ENCODE data around the gene DISP3. TPM values are rescaled to one million over a fixed set of nuclear protein-coding genes. Genes with fewer than 3 reads are reported as not detected.

Gene DISP3
- total RNA-seq, 1 donor from 2014 or later: 0.42 TPM

GRCh38 chr1:11519629-11520031 lies 40.7 kb downstream of the DISP3 start:
- H3K27me3 Mint-ChIP-seq: peaks cover 2% of the 10 kb centered on the region
- H3K9me3 Mint-ChIP-seq: no peaks in the 10 kb centered on the region
- no peak for TF ChIP-seq CTCF (IDR thresholded peaks at IDR 0.05)
- DNase-seq (peak; percentile 10), ATAC-seq (ENCODE audit: low read depth) (no peak)
- no peaks in the 10 kb centered on the region for H3K4me1 Mint-ChIP-seq
- no peaks in the 10 kb centered on the region for H3K36me3 Mint-ChIP-seq (ENCODE audit: low read depth)
- POLR2A ChIA-PET: no interaction called here
- no peak overlapping the region for H3K4me3 Mint-ChIP-seq
- no peak overlapping the region for H3K27ac Mint-ChIP-seq
- intact Hi-C loops (cut with micrococcal nuclease): no loop called here
- CTCF ChIA-PET: no interaction called here

GRCh38 chr1:11520531-11521233 lies 41.7 kb downstream of the DISP3 start:
- intact Hi-C loops (cut with micrococcal nuclease): no loop called here
- H3K9me3 Mint-ChIP-seq: no peaks in the 10 kb centered on the region
- DNase-seq: peak; percentile 8
- ChIA-PET CTCF (no interaction called here), POLR2A (no interaction called here)
- no peaks in the 10 kb centered on the region for H3K36me3 Mint-ChIP-seq (ENCODE audit: low read depth)
- no peaks in the 10 kb centered on the region for H3K27me3 Mint-ChIP-seq
- no peak overlapping the region for H3K27ac Mint-ChIP-seq
- TF ChIP-seq CTCF (IDR thresholded peaks at IDR 0.05): no peak
- no peaks in the 10 kb centered on the region for H3K4me1 Mint-ChIP-seq
- H3K4me3 Mint-ChIP-seq: no peak overlapping the region
- ATAC-seq (ENCODE audit: low read depth): no peak

- TF ChIP-seq CTCF (IDR thresholded peaks at IDR 0.05): no peak
- no peaks in the 10 kb centered on the region for H3K27me3 Mint-ChIP-seq
- intact Hi-C loops (cut with micrococcal nuclease): no loop called here
- H3K9me3 Mint-ChIP-seq: no peaks in the 10 kb centered on the region
- H3K4me3 Mint-ChIP-seq: no peak overlapping the region
- no peaks in the 10 kb centered on the region for H3K4me1 Mint-ChIP-seq
- ChIA-PET POLR2A (no interaction called here), CTCF (no interaction called here)
- DNase-seq: peak; percentile 9
- no peak overlapping the region for H3K27ac Mint-ChIP-seq
- H3K36me3 Mint-ChIP-seq (ENCODE audit: low read depth): no peaks in the 10 kb centered on the region
- no peak for ATAC-seq (ENCODE audit: low read depth)
Observed at GRCh38 chr1:11521582-11522399, 42.8 kb downstream of the DISP3 start.

GRCh38 chr1:11522400-11523235 lies 43.7 kb downstream of the DISP3 start:
- CTCF ChIA-PET: no interaction called here
- Mint-ChIP-seq H3K4me1 (no peaks in the 10 kb centered on the region), H3K36me3 (ENCODE audit: low read depth) (no peaks in the 10 kb centered on the region)

More at GRCh38 chr1:11522400-11523235, 43.7 kb downstream of the DISP3 start:
- ATAC-seq (ENCODE audit: low read depth) (no peak), DNase-seq (no peak)
- POLR2A ChIA-PET: no interaction called here
- intact Hi-C loops (cut with micrococcal nuclease): no loop called here
- no peaks in the 10 kb centered on the region for H3K9me3 Mint-ChIP-seq
- H3K27ac Mint-ChIP-seq: no peak overlapping the region
- H3K27me3 Mint-ChIP-seq: no peaks in the 10 kb centered on the region
- H3K4me3 Mint-ChIP-seq: no peak overlapping the region
- TF ChIP-seq CTCF (IDR thresholded peaks at IDR 0.05): no peak

Measured in activated B cell treated with CpG ODN at 0.5 μM for 24 hours (primary cell).